ENCODE data around the gene BICC1. TPM values are rescaled to one million over a fixed set of nuclear protein-coding genes. Genes with fewer than 3 reads are reported as not detected.

The BICC1 gene
- total RNA-seq, 1 experiment from 2014 or later = 0.67 TPM

GRCh38 chr10:58806970-58807628, 294.4 kb downstream of the BICC1 start:
- Histone ChIP-seq H3K9me3 (ENCODE audit: control insufficient read depth, insufficient read depth, low read depth, low read length) (no peaks in the 10 kb centered on the region), H3K27me3 (ENCODE audit: control insufficient read depth, insufficient read depth, low read length) (no peaks in the 10 kb centered on the region), H3K36me3 (ENCODE audit: control insufficient read depth, insufficient read depth, low read length) (no peaks in the 10 kb centered on the region), H3K4me3 (ENCODE audit: low read depth in 2 of 2, low read length in 2 of 2) (no peak overlapping the region), H3K4me1 (ENCODE audit: control insufficient read depth, insufficient read depth, low read length) (no peaks in the 10 kb centered on the region), H3K27ac (ENCODE audit: low read length) (no peak overlapping the region)
- in situ Hi-C loops (cut with HindIII; ENCODE audit: low pct_unique_long_range_greater_than_20kb, low sequenced_read_pairs) = no loop called here
- CTCF ChIA-PET = no interaction called here
- no peak for ATAC-seq
- POLR2A ChIA-PET = no interaction called here
- DNase-seq (ENCODE audit: low read depth, low spot score) = no peak
- TF ChIP-seq TCF7L2 (IDR thresholded peaks at IDR 0.05; ENCODE audit: low read depth, low read length) = no peak
- TF ChIP-seq POLR2AphosphoS5 (IDR thresholded peaks at IDR 0.05; ENCODE audit: low read depth, low read length) = no peak
- TF ChIP-seq, protein P1, sequence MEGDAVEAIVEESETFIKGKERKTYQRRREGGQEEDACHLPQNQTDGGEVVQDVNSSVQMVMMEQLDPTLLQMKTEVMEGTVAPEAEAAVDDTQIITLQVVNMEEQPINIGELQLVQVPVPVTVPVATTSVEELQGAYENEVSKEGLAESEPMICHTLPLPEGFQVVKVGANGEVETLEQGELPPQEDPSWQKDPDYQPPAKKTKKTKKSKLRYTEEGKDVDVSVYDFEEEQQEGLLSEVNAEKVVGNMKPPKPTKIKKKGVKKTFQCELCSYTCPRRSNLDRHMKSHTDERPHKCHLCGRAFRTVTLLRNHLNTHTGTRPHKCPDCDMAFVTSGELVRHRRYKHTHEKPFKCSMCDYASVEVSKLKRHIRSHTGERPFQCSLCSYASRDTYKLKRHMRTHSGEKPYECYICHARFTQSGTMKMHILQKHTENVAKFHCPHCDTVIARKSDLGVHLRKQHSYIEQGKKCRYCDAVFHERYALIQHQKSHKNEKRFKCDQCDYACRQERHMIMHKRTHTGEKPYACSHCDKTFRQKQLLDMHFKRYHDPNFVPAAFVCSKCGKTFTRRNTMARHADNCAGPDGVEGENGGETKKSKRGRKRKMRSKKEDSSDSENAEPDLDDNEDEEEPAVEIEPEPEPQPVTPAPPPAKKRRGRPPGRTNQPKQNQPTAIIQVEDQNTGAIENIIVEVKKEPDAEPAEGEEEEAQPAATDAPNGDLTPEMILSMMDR (IDR thresholded peaks at IDR 0.05) = no peak
- TF ChIP-seq, protein P2, sequence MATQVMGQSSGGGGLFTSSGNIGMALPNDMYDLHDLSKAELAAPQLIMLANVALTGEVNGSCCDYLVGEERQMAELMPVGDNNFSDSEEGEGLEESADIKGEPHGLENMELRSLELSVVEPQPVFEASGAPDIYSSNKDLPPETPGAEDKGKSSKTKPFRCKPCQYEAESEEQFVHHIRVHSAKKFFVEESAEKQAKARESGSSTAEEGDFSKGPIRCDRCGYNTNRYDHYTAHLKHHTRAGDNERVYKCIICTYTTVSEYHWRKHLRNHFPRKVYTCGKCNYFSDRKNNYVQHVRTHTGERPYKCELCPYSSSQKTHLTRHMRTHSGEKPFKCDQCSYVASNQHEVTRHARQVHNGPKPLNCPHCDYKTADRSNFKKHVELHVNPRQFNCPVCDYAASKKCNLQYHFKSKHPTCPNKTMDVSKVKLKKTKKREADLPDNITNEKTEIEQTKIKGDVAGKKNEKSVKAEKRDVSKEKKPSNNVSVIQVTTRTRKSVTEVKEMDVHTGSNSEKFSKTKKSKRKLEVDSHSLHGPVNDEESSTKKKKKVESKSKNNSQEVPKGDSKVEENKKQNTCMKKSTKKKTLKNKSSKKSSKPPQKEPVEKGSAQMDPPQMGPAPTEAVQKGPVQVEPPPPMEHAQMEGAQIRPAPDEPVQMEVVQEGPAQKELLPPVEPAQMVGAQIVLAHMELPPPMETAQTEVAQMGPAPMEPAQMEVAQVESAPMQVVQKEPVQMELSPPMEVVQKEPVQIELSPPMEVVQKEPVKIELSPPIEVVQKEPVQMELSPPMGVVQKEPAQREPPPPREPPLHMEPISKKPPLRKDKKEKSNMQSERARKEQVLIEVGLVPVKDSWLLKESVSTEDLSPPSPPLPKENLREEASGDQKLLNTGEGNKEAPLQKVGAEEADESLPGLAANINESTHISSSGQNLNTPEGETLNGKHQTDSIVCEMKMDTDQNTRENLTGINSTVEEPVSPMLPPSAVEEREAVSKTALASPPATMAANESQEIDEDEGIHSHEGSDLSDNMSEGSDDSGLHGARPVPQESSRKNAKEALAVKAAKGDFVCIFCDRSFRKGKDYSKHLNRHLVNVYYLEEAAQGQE (IDR thresholded peaks at IDR 0.05; ENCODE audit: insufficient read depth in 1 of 2, low read depth in 2 of 2, low read length in 1 of 2) = no peak
- no peak for TF ChIP-seq SIN3A (IDR thresholded peaks at IDR 0.05; ENCODE audit: borderline replicate concordance, insufficient read depth, low read depth, low read length)
- no TSS peak for BruUV-seq (replicated peaks)
- intact Hi-C loops (cut with micrococcal nuclease; ENCODE audit: unreplicated experiment) = no loop called here

DNA sequence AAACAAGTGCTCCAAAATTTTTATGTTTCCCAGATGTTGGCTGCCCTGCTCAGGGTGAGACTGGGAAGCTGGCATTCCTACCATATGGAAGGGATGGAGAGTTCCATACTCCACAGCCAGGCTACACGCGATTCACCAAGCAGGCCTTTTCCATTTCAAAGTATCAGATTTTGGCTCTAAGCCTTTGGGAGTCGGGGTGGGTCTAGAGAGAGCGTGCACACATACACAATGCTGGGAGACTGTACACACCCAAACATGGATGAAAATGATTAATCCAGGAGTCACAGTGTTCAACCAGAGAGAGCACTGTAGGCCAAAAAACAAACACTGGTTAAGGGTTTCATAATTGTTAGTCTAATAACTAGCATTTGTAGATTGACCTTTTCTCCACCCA, 295.0 kb downstream of the BICC1 start:
- Histone ChIP-seq H3K4me3 (ENCODE audit: low read depth in 2 of 2, low read length in 2 of 2) (no peak overlapping the region), H3K36me3 (ENCODE audit: control insufficient read depth, insufficient read depth, low read length) (no peaks in the 10 kb centered on the region), H3K4me1 (ENCODE audit: control insufficient read depth, insufficient read depth, low read length) (no peaks in the 10 kb centered on the region), H3K9me3 (ENCODE audit: control insufficient read depth, insufficient read depth, low read depth, low read length) (no peaks in the 10 kb centered on the region), H3K27me3 (ENCODE audit: control insufficient read depth, insufficient read depth, low read length) (no peaks in the 10 kb centered on the region), H3K27ac (ENCODE audit: low read length) (no peak overlapping the region)
- in situ Hi-C loops (cut with HindIII; ENCODE audit: low pct_unique_long_range_greater_than_20kb, low sequenced_read_pairs) (no loop called here), intact Hi-C loops (cut with micrococcal nuclease; ENCODE audit: unreplicated experiment) (no loop called here)
- TF ChIP-seq TCF7L2 (IDR thresholded peaks at IDR 0.05; ENCODE audit: low read depth, low read length) (no peak), POLR2AphosphoS5 (IDR thresholded peaks at IDR 0.05; ENCODE audit: low read depth, low read length) (no peak), SIN3A (IDR thresholded peaks at IDR 0.05; ENCODE audit: borderline replicate concordance, insufficient read depth, low read depth, low read length) (no peak)
- TF ChIP-seq, protein P2 (IDR thresholded peaks at IDR 0.05; ENCODE audit: insufficient read depth in 1 of 2, low read depth in 2 of 2, low read length in 1 of 2) = no peak
- TF ChIP-seq, protein P1 (IDR thresholded peaks at IDR 0.05) = no peak
- DNase-seq (ENCODE audit: low read depth, low spot score) (no peak), ATAC-seq (no peak)
- ChIA-PET POLR2A (no interaction called here), CTCF (no interaction called here)
- BruUV-seq (replicated peaks) = no TSS peak
